Peyer's patch (tissue), 4 donors: ENCODE data around the gene PGLYRP3. TPM values are rescaled to one million over a fixed set of nuclear protein-coding genes. Genes with fewer than 3 reads are reported as not detected.

Source experiments
- DNase-seq, 3 donors: peaks; one replicate each; pipeline ENCODE4 v3.0.0-alpha.2; 2017 to 2019
- H3K27ac ChIP-seq, 4 donors: fragments of 200-600 bp; sonication (generic); one replicate each; pipeline ENCODE4 v1.5.1; 2016 to 2019
- H3K27me3 ChIP-seq, 2 donors: fragments of 200-600 bp; sonication (generic); one replicate each; pipeline ENCODE4 v1.5.1; 2019
- H3K36me3 ChIP-seq, 3 donors: fragments of 200-600 bp; sonication (generic); one replicate each; pipeline ENCODE4 v1.5.1; 2016 to 2019
- H3K4me1 ChIP-seq, 4 donors: fragments of 200-600 bp; sonication (generic); one replicate each; pipeline ENCODE4 v1.5.1; 2016 to 2019
- H3K4me3 ChIP-seq, 4 donors: fragments of 200-600 bp; sonication (generic); 1 replicate in 3 of 4; 2 replicates in 1 of 4; pipeline ENCODE4 v1.5.1; 2016 to 2019; ENCODE audit warnings: mild to moderate bottlenecking in 1 of 4
- H3K9me3 ChIP-seq, 4 donors: fragments of 200-600 bp; sonication (generic); one replicate each; pipeline ENCODE4 v1.5.1; 2016 to 2019; ENCODE audit warnings: mild to moderate bottlenecking in 1 of 4
- POLR2A ChIP-seq, 2 donors: fragments of 450-650 bp; IDR thresholded peaks; one replicate each; pipeline ENCODE4 v1.5.1; 2017; ENCODE audit warnings: antibody characterized with exemption in 2 of 2, mild to moderate bottlenecking in 2 of 2, moderate library complexity in 2 of 2
- total RNA-seq, 4 donors: library from RNA; depleted of rRNA; stranded (reverse); fragments of >200 nt; gene quantifications; one replicate each; pipeline ENCODE4 v1.1.0, GENCODE V29; 2016
- TF ChIP-seq, protein P1 (sequence below), 6 experiments: fragments of 450-650 bp in 4 of 6; fragments of 200-600 bp in 2 of 6; sonication (generic) in 1 of 6; IDR thresholded peaks; one replicate each; pipeline ENCODE4 v1.5.1; 2017 to 2019; ENCODE audit warnings: antibody characterized with exemption in 6 of 6, mild to moderate bottlenecking in 3 of 6, moderate library complexity in 1 of 6

The PGLYRP3 gene
- total RNA-seq, 4 donors from 2014 or later = not detected

DNA sequence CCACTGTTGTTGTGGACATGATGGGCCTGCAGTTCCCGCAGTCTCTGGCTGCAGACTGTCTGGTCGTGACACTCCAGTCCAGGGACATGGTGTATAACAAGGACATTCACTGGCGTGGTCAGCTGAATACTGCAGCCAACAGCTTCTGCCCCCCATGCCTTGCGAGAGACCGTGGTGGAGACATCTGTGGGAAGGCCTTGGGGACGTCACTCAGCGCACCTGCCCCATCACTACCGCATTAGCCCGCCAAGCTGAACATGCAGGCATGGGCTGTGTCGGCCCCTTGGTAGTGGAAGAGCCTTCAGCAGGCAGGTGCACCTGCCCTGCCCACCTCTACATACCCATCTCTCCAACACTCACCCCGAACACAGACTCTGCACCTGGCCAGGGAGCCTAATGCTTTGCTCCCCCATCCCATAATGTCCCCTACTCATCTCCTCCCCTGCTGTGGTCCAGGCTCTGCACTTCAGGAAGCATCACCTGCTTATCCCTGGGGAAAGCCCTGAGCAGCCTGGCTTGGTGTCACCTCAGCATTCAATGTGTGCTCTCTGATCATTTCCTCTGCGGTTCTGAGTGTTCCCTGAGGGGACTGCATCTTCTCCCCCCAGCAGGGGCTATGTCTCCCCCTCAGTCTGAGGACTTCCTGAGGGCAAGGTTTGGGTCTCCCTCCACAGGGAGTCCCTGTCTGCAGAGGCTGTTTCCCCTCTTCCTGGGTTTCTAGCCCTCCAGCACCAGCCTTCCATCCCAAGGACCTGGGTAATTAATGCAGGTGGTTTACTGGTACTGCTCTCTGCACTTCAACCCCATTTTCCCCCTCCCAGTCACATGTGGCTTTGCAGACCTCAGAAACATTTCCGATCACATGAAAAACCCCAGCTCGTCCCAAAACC lies 32.7 kb upstream of the PGLYRP3 start:
- no peak overlapping the region for H3K27ac ChIP-seq
- no peaks in the 10 kb centered on the region for H3K9me3 ChIP-seq
- peaks cover 0 to 14% (median 6%) of the 10 kb centered on the region in 4 donors for H3K4me1 ChIP-seq
- H3K36me3 ChIP-seq = no peaks in the 10 kb centered on the region
- no peak overlapping the region for H3K4me3 ChIP-seq
- no peak for TF ChIP-seq POLR2A (IDR thresholded peaks at IDR 0.05)
- TF ChIP-seq, protein P1, sequence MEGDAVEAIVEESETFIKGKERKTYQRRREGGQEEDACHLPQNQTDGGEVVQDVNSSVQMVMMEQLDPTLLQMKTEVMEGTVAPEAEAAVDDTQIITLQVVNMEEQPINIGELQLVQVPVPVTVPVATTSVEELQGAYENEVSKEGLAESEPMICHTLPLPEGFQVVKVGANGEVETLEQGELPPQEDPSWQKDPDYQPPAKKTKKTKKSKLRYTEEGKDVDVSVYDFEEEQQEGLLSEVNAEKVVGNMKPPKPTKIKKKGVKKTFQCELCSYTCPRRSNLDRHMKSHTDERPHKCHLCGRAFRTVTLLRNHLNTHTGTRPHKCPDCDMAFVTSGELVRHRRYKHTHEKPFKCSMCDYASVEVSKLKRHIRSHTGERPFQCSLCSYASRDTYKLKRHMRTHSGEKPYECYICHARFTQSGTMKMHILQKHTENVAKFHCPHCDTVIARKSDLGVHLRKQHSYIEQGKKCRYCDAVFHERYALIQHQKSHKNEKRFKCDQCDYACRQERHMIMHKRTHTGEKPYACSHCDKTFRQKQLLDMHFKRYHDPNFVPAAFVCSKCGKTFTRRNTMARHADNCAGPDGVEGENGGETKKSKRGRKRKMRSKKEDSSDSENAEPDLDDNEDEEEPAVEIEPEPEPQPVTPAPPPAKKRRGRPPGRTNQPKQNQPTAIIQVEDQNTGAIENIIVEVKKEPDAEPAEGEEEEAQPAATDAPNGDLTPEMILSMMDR (IDR thresholded peaks at IDR 0.05) = no peak
- no peak for DNase-seq
- no peaks in the 10 kb centered on the region for H3K27me3 ChIP-seq

DNA sequence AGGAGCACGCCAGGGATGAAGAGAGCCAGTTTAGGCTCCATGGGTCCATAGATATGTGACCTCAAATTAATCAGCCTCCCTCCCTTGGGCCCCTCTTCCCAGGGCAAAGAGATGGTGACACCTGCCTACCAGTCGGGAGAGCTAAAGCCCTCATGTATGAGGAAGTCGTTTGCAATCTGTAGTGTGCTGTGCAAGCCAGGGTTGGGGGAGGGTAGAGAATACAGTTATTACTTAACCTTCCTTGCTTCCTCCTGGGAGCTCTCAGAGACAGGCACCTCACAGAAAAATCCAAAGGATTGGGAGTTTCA lies 31.9 kb upstream of the PGLYRP3 start:
- Histone ChIP-seq H3K27me3 (no peaks in the 10 kb centered on the region), H3K9me3 (no peaks in the 10 kb centered on the region), H3K36me3 (no peaks in the 10 kb centered on the region), H3K4me1 (peaks cover 0 to 14% (median 6%) of the 10 kb centered on the region in 4 donors), H3K27ac (no peak overlapping the region), H3K4me3 (no peak overlapping the region)
- TF ChIP-seq POLR2A (IDR thresholded peaks at IDR 0.05) = no peak
- TF ChIP-seq, protein P1 (IDR thresholded peaks at IDR 0.05) = no peak
- DNase-seq = peak in 1 of 3 donors; percentile 13

DNA sequence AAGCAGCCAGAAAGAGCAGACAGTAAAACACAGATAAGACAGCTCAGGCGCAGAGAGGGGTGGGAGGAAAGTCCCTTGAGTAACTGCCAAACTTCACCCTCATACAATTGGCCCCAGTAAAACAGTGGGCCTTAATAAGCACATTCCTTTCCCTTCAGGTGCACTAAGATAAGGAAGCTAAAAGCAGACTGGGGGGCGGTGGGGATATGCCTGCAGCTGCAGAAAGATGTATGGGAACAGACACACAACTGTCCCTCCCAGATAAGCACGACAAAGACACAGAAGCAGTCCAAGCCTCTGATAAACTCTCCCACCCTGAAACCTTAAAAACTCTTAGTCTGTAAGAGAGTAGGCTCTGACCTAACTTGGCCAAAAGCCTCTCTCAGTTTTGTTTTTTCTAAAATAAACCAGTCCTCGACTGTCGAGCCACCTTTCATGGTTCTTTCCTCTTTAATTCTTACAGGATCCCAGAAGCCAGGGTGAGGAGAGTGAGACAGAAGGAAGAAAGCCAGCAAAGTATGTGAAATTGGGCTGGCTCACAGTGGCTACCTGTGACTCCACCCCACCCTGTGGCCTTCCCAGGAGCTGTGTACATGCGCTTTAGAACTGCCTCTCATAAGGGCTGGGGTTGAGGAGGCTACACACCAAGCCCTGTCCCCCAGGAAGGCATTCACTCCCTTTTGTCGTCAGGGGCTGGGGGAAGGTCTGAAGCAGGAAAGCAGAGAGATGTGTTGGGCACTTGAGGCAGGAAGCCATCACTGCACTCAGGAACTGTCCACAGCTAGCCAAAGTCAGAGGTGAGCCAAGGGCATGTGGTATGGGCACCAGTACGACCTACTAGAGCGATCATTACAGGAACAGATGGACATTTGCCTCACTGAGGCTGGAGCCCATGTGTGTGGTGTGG lies 31.3 kb upstream of the PGLYRP3 start:
- Histone ChIP-seq H3K4me1 (peaks cover 0 to 14% (median 6%) of the 10 kb centered on the region in 4 donors), H3K36me3 (no peaks in the 10 kb centered on the region), H3K27ac (no peak overlapping the region), H3K4me3 (no peak overlapping the region), H3K9me3 (no peaks in the 10 kb centered on the region), H3K27me3 (no peaks in the 10 kb centered on the region)
- DNase-seq = peak in 1 of 3 donors; percentile 37
- TF ChIP-seq, protein P1 (IDR thresholded peaks at IDR 0.05) = no peak
- no peak for TF ChIP-seq POLR2A (IDR thresholded peaks at IDR 0.05)

DNA sequence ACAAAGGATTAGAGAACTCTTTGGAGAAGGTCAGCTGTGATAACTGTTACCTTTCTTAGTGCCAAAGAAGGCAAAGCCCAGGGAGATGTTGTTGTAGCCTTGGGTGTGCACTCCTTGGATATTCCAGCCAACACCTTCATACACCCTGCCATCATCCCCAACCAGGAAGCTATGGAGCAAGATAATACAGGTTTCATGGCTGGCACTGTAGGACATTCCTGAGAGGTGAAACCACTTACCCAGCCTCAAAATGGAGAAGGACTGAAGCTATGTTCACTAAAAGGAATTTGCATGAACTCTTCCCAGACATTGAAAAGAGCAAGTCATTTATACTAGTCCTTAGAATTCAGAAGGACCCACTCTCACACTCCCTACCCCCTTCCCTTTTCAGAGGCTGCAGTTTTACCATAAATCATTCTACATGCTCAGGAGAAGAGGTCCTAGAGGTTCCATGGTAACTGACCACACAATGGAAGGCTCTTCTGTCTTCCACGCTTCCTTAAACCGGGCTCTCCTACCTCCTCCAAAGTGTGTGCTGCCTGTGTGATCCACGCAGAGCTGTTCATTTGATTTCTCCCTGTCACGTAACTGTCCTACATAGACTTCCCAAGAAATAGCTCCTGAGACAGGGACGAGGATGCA lies 30.4 kb upstream of the PGLYRP3 start:
- Histone ChIP-seq H3K4me3 (no peak overlapping the region), H3K4me1 (peaks cover 0 to 14% (median 6%) of the 10 kb centered on the region in 4 donors), H3K27ac (no peak overlapping the region), H3K9me3 (no peaks in the 10 kb centered on the region), H3K36me3 (no peaks in the 10 kb centered on the region), H3K27me3 (no peaks in the 10 kb centered on the region)
- TF ChIP-seq, protein P1 (IDR thresholded peaks at IDR 0.05) = no peak
- TF ChIP-seq POLR2A (IDR thresholded peaks at IDR 0.05) = no peak
- no peak for DNase-seq

DNA sequence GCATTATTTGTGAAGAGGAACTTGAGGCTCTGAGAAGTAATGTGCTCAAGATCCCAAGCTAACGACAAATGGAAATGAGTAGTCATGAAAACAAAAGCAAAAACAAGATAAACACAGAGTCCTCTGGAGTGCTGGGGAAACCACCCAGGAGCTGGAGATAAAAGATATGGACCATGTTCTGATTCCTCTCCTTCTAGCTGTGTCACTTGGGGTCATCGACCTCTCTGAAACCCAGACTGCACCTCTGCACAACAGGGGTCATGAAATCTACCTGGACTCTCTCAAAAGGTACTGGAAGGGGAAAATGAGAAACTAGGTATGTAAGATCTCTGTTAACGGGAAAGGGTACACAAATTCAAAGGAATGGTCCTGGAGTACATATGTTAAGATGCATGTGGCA lies 29.4 kb upstream of the PGLYRP3 start:
- no peak for TF ChIP-seq POLR2A (IDR thresholded peaks at IDR 0.05)
- TF ChIP-seq, protein P1 (IDR thresholded peaks at IDR 0.05) = no peak
- H3K4me1 ChIP-seq = peaks cover 0 to 14% (median 6%) of the 10 kb centered on the region in 4 donors
- no peaks in the 10 kb centered on the region for H3K9me3 ChIP-seq
- H3K4me3 ChIP-seq = no peak overlapping the region
- DNase-seq = no peak
- H3K27me3 ChIP-seq = no peaks in the 10 kb centered on the region
- no peaks in the 10 kb centered on the region for H3K36me3 ChIP-seq
- no peak overlapping the region for H3K27ac ChIP-seq
